ENCODE results near the gene RUFY2. TPM values are rescaled to one million over a fixed set of nuclear protein-coding genes. Genes with fewer than 3 reads are reported as not detected.

Gene RUFY2, protein sequence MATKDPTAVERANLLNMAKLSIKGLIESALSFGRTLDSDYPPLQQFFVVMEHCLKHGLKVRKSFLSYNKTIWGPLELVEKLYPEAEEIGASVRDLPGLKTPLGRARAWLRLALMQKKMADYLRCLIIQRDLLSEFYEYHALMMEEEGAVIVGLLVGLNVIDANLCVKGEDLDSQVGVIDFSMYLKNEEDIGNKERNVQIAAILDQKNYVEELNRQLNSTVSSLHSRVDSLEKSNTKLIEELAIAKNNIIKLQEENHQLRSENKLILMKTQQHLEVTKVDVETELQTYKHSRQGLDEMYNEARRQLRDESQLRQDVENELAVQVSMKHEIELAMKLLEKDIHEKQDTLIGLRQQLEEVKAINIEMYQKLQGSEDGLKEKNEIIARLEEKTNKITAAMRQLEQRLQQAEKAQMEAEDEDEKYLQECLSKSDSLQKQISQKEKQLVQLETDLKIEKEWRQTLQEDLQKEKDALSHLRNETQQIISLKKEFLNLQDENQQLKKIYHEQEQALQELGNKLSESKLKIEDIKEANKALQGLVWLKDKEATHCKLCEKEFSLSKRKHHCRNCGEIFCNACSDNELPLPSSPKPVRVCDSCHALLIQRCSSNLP
- total RNA-seq, result 83.3 TPM

DNA sequence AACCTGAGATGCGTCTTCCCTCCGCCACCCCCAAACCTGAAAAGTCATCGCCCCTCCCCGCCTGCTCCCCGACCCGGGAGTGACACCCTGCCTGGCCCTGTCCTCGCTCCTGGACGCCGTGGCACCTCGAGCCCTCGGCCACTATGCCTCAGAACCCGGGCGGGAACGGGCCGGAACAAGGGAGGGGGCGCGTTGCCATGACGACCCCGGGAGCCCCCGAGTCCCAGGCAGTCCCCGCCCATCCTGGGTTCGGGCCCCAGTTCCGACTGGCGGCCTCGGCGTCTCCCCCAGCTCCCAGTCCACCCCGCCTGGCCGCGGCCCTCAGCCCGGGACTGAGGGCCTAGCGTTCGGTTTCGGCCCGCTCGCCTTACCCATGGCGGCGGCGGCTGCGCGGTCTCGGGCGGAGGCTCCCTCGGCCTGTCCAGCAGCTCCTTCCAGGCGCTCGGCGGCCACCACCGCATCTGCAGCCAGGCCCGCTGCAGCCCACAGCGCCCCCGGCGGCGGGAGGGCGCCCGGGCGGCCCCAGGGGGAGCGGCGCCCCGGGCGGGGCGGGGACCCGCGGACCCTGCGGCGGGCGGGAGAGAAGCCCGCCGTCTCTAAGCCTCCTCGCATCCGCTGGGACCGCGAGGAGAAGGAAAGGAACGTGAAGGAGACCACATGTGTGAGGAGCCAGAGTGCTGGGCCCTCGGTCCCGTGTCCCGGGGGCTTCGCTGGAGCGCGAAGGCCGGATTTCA lies at the start of gene RUFY2:
Gene RUFY2, minus strand, starts transcription at position 463 of the 734 bp plus-strand sequence. Its CDS starts 88 bp downstream, at position 375.

DNA sequence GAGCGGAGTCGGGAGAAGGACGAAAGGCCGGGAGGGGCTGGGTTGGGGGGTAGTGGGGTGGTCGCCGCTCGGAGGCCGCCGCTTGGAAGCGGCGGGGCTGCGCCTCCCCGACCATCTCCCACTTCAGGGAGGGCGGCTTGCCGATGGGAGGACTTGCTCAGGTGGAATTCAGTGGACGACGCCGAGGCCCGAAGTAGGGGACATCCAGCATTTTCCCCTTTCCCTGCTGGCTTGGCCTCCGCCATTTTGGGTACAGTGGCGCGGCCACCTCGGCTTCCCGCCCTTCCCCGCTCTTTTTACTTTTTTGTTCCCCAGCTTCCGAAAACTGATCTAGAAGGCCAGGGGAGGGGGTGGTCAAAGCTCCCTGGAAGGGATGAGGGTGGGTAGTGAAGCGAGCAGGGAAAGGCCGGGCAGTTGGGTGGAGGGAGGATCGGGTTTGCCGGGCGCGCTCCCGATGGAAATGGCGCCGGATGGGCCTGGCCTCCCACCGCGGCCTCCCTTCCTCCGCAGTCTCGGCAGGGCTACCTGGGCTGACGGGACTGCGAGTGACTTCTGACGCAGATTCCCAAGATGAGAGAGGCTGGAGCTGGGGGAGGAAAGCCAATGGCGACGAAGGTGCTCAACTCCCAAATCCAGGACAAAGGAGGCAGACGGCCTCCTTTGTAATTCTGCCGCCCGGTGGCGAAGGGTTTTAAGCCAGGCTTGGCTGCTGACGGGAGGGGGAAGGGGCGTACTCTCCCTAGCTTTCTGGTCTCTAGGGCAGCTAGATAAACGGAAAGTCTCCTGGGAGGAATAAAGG lies 74.6 kb downstream of the RUFY2 start, which contains the start of gene PBLD:
Gene PBLD, minus strand, starts transcription at position 670 of the 799 bp plus-strand sequence. CDS start 26,084 bp downstream, outside the sequence.

DNA sequence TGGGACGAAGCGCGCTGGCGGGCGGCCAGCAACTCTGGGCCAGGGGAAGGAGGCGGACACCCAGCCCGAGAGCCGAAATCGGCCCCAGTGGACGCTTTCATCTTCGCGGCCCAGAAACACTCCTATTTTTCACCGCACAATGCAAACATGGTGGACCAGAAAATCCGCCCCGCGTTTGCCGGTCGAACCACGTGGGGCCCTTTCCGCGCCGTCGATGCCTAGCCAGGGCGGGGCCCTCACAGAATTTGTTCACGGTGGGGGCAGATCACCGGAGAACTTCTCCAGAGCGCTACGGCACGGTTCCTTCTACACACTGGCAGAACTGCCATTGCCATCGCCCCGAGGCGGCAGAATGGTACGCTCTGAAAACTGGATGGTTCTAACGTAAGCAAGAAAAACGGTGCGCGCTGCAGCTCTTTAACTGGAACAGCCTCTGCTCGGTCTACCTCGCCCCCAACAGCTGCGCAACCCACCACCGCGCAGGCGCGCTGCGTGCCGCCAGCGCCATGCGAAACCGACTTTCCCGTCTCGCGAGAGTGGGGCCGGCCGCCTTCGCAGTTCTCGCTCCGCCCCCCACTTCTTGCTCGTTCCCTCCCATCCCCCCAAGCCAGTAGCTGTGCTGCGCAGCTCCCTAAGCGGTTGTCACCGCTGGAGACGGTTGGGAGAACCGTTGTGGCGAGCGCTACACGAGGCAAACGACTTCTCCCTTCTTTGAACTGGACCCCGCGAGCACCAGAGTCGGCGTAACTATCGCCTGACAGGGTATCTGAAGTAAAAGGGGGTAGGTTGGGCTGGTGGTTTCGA lies 75.4 kb downstream of the RUFY2 start, which contains the start of gene HNRNPH3:
Gene HNRNPH3, plus strand, starts transcription at position 610 of the 804 bp plus-strand sequence. CDS start 5,158 bp downstream, outside the sequence.

Other genes starting within 250 kb of the RUFY2 start
- gene ATOH7, start 175.2 kb downstream of the RUFY2 start, total RNA-seq, result 0.69 TPM
- 59.7 TPM for gene HNRNPH3, start 75.2 kb downstream of the RUFY2 start, total RNA-seq
- gene PBLD, start 74.3 kb downstream of the RUFY2 start, total RNA-seq, result 10.1 TPM
- 21.7 TPM for gene DNA2, start 64.7 kb upstream of the RUFY2 start, total RNA-seq
- gene SLC25A16, start 120.2 kb upstream of the RUFY2 start, total RNA-seq, result 51.2 TPM
- gene TET1, start 153.1 kb upstream of the RUFY2 start, total RNA-seq, result 33.7 TPM

All from diencephalon (tissue), 1 donor.